GM23338 (cell line): ENCODE measurements around the gene NAA15. TPM values are rescaled to one million over a fixed set of nuclear protein-coding genes. Genes with fewer than 3 reads are reported as not detected.

ENCODE experiments used
- ATAC-seq: fragments of 200-7000 bp; cut with Tn5 transposase; 3 replicates; pipeline ENCODE4 v1.9.1; 2020
- DNase-seq: peaks from one replicate; pipeline ENCODE4 v3.0.0-alpha.2; 2015; ENCODE audit warnings: low spot score
- H2AFZ ChIP-seq: fragments of 200-600 bp; sonication (generic); 2 replicates; pipeline ENCODE4 v1.8.0; 2016; ENCODE audit warnings: antibody characterized with exemption, mild to moderate bottlenecking, moderate library complexity
- H3F3A ChIP-seq: fragments of 200-600 bp; sonication (generic); replicated peaks from 2 replicates; pipeline ENCODE4 v1.8.0; 2017; ENCODE audit warnings: antibody characterized with exemption, mixed run types, low read depth
- H3K27ac ChIP-seq: fragments of 200-600 bp; sonication (generic); 2 replicates; pipeline ENCODE4 v1.6.1; 2016; ENCODE audit warnings: low read depth
- H3K27me3 ChIP-seq: fragments of 200-600 bp; sonication (generic); 2 replicates; pipeline ENCODE4 v1.8.0; 2016; ENCODE audit warnings: mild to moderate bottlenecking, mixed run types, moderate library complexity; ENCODE audit not compliant: insufficient read depth
- H3K36me3 ChIP-seq: fragments of 200-600 bp; sonication (generic); 2 replicates; pipeline ENCODE4 v1.8.0; 2016; ENCODE audit warnings: mild to moderate bottlenecking; ENCODE audit not compliant: insufficient read depth
- H3K4me1 ChIP-seq: fragments of 200-600 bp; sonication (generic); 2 replicates; pipeline ENCODE4 v1.8.0; 2016; ENCODE audit warnings: mild to moderate bottlenecking, moderate library complexity; ENCODE audit not compliant: insufficient read depth
- H3K4me2 ChIP-seq: fragments of 200-600 bp; sonication (generic); 2 replicates; pipeline ENCODE4 v1.7.1; 2017; ENCODE audit warnings: mixed run types
- H3K4me3 ChIP-seq: fragments of 200-600 bp; sonication (generic); 2 replicates; pipeline ENCODE4 v1.6.1; 2016; ENCODE audit warnings: mixed run types
- H3K79me2 ChIP-seq: fragments of 200-600 bp; sonication (generic); replicated peaks from 2 replicates; pipeline ENCODE4 v1.8.0; 2017; ENCODE audit warnings: mild to moderate bottlenecking; ENCODE audit not compliant: insufficient read depth
- H3K9me2 ChIP-seq: fragments of 200-600 bp; sonication (generic); 2 replicates; pipeline ENCODE4 v1.8.0; 2017; ENCODE audit not compliant: insufficient read depth
- H4K20me1 ChIP-seq: fragments of 200-600 bp; sonication (generic); replicated peaks from 2 replicates; pipeline ENCODE4 v1.8.0; 2017; ENCODE audit warnings: mild to moderate bottlenecking; ENCODE audit not compliant: insufficient read depth
- H3K27ac Mint-ChIP-seq: 2 replicates; pipeline ENCODE4 v1.8.0; 2020; ENCODE audit warnings: inconsistent platforms, mild to moderate bottlenecking, moderate library complexity, mixed read lengths
- H3K27me3 Mint-ChIP-seq: 3 replicates; pipeline ENCODE4 v1.8.0; 2022; ENCODE audit warnings: low read depth, mild to moderate bottlenecking, moderate library complexity, mixed read lengths, inconsistent platforms; ENCODE audit not compliant: insufficient read depth, poor library complexity
- H3K36me3 Mint-ChIP-seq: 3 replicates; pipeline ENCODE4 v1.8.0; 2021; ENCODE audit warnings: low read depth, mild to moderate bottlenecking, inconsistent platforms, moderate library complexity, mixed read lengths
- H3K4me1 Mint-ChIP-seq: 3 replicates; pipeline ENCODE4 v1.8.0; 2020; ENCODE audit warnings: mild to moderate bottlenecking, inconsistent platforms, mixed read lengths
- H3K4me3 Mint-ChIP-seq: 3 replicates; pipeline ENCODE4 v1.8.0; 2021; ENCODE audit warnings: moderate library complexity, mild to moderate bottlenecking, inconsistent platforms, mixed read lengths
- H3K9me3 Mint-ChIP-seq: 3 replicates; pipeline ENCODE4 v1.8.0; 2020; ENCODE audit warnings: moderate library complexity, mild to moderate bottlenecking, inconsistent platforms, mixed read lengths
- CREB1 ChIP-seq: fragments of 250-450 bp; sonication (Bioruptor Pico); IDR thresholded peaks from 2 replicates; pipeline ENCODE4 v1.5.0; 2020; ENCODE audit warnings: low read depth, mild to moderate bottlenecking, moderate library complexity
- CTCF ChIP-seq, 2 experiments: fragments of 200-600 bp in 1 of 2; sonication (generic) in 1 of 2; conservative IDR thresholded peaks; 2 replicates each; pipeline versions ENCODE4 v1.5.1 to v1.6.1; 2016 to 2017; ENCODE audit warnings: antibody characterized with exemption in 2 of 2, low read depth in 2 of 2, mild to moderate bottlenecking in 2 of 2, moderate library complexity in 1 of 2
- EZH2 ChIP-seq: fragments of 200-600 bp; sonication (generic); IDR thresholded peaks from one replicate; pipeline ENCODE4 v1.8.0; 2017; ENCODE audit warnings: antibody characterized with exemption, mild to moderate bottlenecking, low read depth; ENCODE audit not compliant: unreplicated experiment
- EZH2phosphoT487 ChIP-seq: fragments of 200-600 bp; sonication (generic); IDR thresholded peaks from one replicate; pipeline ENCODE4 v1.8.1; 2018; ENCODE audit warnings: antibody characterized with exemption; ENCODE audit not compliant: unreplicated experiment
- JUNB ChIP-seq: IDR thresholded peaks from one replicate; pipeline ENCODE4 v1.6.1; 2016; ENCODE audit warnings: antibody characterized with exemption; ENCODE audit not compliant: unreplicated experiment
- STAT1 ChIP-seq: IDR thresholded peaks from one replicate; pipeline ENCODE4 v1.6.1; 2016; ENCODE audit warnings: antibody characterized with exemption; ENCODE audit not compliant: unreplicated experiment
- ZNF114 ChIP-seq: fragments of 250-450 bp; sonication (Bioruptor Pico); IDR thresholded peaks from 2 replicates; pipeline ENCODE4 v1.5.0; 2020; ENCODE audit warnings: mild to moderate bottlenecking, moderate library complexity
- ZNF331 ChIP-seq: fragments of 250-450 bp; sonication (Bioruptor Pico); IDR thresholded peaks from 2 replicates; pipeline ENCODE4 v1.5.0; 2020; ENCODE audit warnings: low read depth, mild to moderate bottlenecking, moderate library complexity
- ZNF462 ChIP-seq: fragments of 250-450 bp; sonication (Bioruptor Pico); IDR thresholded peaks from 2 replicates; pipeline ENCODE4 v1.5.0; 2020; ENCODE audit warnings: mild to moderate bottlenecking, moderate library complexity
- polyA plus RNA-seq: library from polyadenylated mRNA; unstranded; fragments of >200 nt; fragmentation: Nextera tagmentation; extraction: Ambion mirVana; gene quantifications from 2 replicates; pipeline ENCODE4 v1.2.1, GENCODE V29; 2016
- total RNA-seq: library from RNA; depleted of rRNA; stranded (reverse); fragments of >200 nt; shearing (Covaris generic); gene quantifications from 2 replicates; pipeline ENCODE4 v1.2.3, GENCODE V29; 2014
- TF ChIP-seq, protein P1 (sequence below): IDR thresholded peaks from one replicate; pipeline ENCODE4 v1.6.1; 2018; ENCODE audit warnings: antibody characterized with exemption; ENCODE audit not compliant: unreplicated experiment

Gene NAA15
- total and polyA plus RNA-seq, 2 experiments from 2014 or later: 80.1 to 101 TPM

- TF ChIP-seq ZNF462 (no peak), EZH2phosphoT487 (no peak), EZH2 (no peak), STAT1 (no peak), CTCF (conservative IDR thresholded peaks at IDR 0.05; ENCODE audit: low read depth in 2 of 2) (no peak), ZNF331 (CRISPR knock-in tag) (no peak), JUNB (no peak), CREB1 (CRISPR knock-in tag) (no peak), ZNF114 (CRISPR knock-in tag) (no peak)
These were observed 34.0 kb upstream of the NAA15 start (continued) for GRCh38 chr4:139267301-139267700.

- Histone ChIP-seq H3K27me3 (peaks cover 31% of the 10 kb centered on the region), H3K4me1 (no peaks in the 10 kb centered on the region; the same call in 1 of the 2 replicates), H3K4me3 (no peak overlapping the region), H3K36me3 (no peaks in the 10 kb centered on the region), H4K20me1 (no peaks in the 10 kb centered on the region), H2AFZ (no peak overlapping the region), H3K9me2 (no peaks in the 10 kb centered on the region), H3F3A (0 out of 2 replicates have a peak, but pooled peaks cover 2% of the 10 kb centered on the region), H3K4me2 (no peak overlapping the region), H3K27ac (no peak overlapping the region), H3K79me2 (no peaks in the 10 kb centered on the region)
- Mint-ChIP-seq H3K36me3 (no peaks in the 10 kb centered on the region), H3K27me3 (peaks cover 11% of the 10 kb centered on the region), H3K27ac (no peak overlapping the region), H3K4me1 (peaks cover 2% of the 10 kb centered on the region), H3K4me3 (no peak overlapping the region), H3K9me3 (no peaks in the 10 kb centered on the region)
- TF ChIP-seq, protein P1, sequence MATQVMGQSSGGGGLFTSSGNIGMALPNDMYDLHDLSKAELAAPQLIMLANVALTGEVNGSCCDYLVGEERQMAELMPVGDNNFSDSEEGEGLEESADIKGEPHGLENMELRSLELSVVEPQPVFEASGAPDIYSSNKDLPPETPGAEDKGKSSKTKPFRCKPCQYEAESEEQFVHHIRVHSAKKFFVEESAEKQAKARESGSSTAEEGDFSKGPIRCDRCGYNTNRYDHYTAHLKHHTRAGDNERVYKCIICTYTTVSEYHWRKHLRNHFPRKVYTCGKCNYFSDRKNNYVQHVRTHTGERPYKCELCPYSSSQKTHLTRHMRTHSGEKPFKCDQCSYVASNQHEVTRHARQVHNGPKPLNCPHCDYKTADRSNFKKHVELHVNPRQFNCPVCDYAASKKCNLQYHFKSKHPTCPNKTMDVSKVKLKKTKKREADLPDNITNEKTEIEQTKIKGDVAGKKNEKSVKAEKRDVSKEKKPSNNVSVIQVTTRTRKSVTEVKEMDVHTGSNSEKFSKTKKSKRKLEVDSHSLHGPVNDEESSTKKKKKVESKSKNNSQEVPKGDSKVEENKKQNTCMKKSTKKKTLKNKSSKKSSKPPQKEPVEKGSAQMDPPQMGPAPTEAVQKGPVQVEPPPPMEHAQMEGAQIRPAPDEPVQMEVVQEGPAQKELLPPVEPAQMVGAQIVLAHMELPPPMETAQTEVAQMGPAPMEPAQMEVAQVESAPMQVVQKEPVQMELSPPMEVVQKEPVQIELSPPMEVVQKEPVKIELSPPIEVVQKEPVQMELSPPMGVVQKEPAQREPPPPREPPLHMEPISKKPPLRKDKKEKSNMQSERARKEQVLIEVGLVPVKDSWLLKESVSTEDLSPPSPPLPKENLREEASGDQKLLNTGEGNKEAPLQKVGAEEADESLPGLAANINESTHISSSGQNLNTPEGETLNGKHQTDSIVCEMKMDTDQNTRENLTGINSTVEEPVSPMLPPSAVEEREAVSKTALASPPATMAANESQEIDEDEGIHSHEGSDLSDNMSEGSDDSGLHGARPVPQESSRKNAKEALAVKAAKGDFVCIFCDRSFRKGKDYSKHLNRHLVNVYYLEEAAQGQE: no peak
- no peak for TF ChIP-seq EZH2phosphoT487
- no peak for ATAC-seq
- DNase-seq: no peak
These were observed 27.5 kb upstream of the NAA15 start for GRCh38 chr4:139273835-139274234.
